Right ventricle myocardium inferior (tissue), 1 donor: ENCODE results near the gene GGA1. TPM values are rescaled to one million over a fixed set of nuclear protein-coding genes. Genes with fewer than 3 reads are reported as not detected.
A peak's percentile ranks its signal among the peaks of the same experiment; 100 is the strongest.
"Not testable (repeated sequence)": the region's sequence is repeated elsewhere in the genome, so short reads cannot be mapped to it uniquely, and the experiment has no call there.

Experiments used
- ATAC-seq: fragments of 200-7000 bp; cut with Tn5 transposase; one replicate; pipeline ENCODE4 v1.9.1; 2020; ENCODE audit warnings: mild to moderate bottlenecking, moderate library complexity
- DNase-seq: peaks from one replicate; pipeline ENCODE4 v3.0.0; 2021; ENCODE audit errors: missing footprints
- intact Hi-C: fragments of 100-400 bp; cut with DNase I; formaldehyde crosslinking; loops from one replicate; pipeline ENCODE4 v1.11.0; 2022
- total RNA-seq: library from RNA; stranded (reverse); fragmentation: NEBNext Ultra II Directional; extraction: Animal tissue kit (Norgen Biotek cat#: 25700); gene quantifications from one replicate; pipeline ENCODE4 v1.2.1, GENCODE V29; 2021
- donor health status: DM: no; HTN: yes; CAD: no; lungs with severe emphysema.

GGA1 gene
- total RNA-seq, 1 donor from 2014 or later = 26.7 TPM

DNA sequence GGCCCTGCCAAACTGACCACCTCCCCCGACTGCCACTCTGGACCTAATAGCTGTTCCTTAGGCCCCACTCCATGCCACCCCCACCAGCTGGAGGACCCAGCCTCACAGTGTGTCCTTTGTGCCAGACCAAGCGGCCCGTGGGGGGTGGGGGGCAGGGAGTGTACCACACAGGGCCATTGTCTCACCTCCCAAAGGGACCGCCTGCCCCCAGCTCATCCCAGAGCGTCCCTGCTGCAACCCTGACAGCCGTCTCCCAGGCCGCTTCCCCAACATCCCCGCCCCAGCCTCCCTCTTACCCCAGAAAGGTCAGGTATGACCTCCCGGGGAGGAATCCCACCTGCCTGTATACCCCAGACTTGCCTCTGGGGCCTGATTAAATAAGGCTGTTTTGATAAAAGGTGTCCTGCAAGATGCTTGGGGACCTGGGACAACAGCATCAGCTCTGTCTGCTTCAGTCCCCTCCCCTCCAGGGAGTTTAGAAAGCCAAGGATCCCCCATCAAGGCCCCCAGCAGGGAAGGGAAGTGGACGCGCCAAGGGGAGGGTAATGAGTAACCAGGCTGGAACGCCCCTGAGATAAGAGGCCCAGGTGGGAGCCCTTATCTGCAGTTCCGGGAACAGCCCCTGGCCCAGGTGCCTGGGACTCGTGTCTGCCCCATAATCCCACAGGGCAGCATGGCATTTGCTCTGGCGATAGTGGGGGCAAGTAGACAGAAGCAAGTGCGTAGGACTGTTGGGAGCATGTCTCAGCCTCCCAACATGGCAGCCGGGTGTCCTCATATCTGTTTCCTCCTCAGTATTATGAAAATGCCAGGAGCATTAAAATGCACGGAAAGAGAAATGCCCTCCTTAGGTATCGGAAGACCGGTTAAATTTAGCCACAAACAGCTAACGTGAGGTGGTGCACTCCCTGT is 39.4 kb upstream of the GGA1 start:
- intact Hi-C loops = loop anchor here (10.0 kb wide), 1 partner anchor 254 kb away; no protein-coding TSS in a partner anchor
- ATAC-seq = no peak
- no peak for DNase-seq

DNA sequence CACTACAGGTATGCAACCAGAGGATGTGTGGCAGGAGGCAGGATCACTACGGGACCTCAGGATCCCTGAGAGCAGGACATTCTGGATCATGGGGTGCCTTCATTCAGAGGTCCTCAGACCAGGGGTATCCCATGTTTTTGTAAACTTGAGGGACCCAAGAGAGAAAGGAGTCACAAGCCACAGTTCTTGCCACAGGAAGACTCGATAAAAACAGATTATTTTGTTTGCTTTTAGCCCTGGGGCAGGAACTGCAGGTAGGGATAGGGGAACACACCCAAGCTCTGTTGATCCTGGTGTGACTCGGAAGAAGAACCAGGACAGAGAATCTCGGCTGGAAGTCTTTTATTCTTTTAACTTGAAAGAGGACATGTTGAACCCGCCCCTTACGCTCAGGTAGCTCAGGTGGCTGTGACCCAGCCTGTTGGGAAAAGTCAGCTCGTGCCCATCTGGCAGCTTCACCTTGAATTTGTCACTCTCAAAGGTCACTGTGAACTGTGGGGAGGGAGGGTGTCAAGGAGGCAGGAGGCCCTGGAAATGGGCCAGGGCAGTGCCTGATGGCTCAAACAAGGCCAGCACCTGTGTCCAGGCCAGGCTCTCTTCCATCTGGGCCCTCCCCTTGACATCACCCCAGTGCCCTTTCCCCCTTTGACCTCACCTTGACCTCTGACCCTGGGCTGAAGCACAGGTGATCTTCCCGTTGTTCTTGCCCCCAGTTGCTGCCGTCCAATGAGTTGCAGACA is 38.5 kb upstream of the GGA1 start:
- ATAC-seq = no peak
- intact Hi-C loops = loop anchor here (10.0 kb wide), 1 partner anchor 255 kb away; no protein-coding TSS in a partner anchor
- no peak for DNase-seq

DNA sequence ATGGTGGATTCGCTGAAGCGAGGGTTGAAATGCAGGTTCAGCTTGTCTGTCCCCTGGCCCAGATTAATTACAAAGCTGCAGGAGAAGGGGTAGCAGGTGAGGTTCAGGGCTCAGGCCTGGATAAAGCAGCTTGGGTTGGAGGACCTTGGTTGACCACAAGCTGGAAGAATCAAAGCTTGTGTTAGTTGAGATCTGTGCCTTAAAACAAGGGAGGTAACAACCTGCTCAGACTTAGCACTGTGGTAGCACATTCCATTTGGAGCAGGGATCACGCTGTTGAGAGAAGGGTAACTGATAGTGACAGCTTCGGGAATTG is 38.0 kb upstream of the GGA1 start:
- DNase-seq = no peak
- ATAC-seq = no peak
- intact Hi-C loops = no loop called here

DNA sequence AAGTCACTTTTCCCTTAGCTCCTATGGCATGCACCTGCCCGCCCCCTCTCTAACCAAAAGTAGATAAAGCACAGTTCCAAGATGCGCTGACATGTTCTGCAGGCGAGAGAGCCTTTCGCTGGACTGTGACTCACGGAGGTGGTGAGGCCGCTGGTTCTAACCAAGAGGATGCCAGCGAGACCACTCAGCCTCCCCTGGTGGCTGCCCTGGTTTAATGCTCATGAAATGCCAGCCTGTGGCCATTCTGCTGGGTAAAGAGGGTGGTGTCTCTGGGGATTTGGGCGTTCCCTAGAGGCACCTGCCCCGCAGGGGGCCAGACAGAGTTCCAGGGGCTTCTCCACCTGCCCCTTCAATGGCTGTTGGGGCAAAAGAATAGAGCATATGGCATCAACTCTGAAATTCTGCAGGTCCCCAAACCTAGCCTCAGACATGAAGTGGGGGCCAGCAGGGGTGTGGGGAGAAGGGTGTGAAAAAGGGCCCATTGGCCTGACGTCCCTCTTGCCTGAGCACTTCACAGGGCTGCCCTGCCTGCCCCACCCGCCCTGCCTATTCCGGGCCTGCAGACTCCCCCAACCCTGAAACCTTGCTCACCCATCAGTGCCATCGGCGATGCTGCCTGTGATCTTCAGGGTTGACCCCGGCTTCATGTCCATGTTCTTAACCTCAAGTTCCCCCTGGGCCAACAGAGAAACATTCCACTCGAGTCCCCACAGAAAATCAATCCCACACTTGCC is 37.2 kb upstream of the GGA1 start:
- no peak for DNase-seq
- intact Hi-C loops = no loop called here

DNA sequence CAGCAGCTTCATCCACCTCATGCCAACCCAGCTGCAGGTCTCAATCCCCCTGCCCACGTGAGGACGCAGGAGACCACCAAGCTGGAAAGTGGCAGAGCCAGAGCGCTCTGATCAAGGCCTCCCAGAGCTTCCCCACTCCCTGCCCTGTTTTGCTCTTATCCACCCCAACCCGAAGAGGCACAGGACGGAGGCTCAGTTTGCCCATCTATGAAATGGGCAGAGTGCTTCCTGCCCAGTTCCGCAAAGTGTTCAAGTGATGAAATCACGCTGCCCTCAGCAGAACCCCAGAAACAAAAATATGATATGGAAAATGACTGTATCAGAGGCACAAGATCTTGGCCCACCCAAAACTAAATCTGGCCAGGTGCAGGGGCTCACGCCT is 36.7 kb upstream of the GGA1 start:
- intact Hi-C loops = no loop called here
- DNase-seq (no peak), ATAC-seq (no peak)

More for the DNA sequence above, 37.2 kb upstream of the GGA1 start:
- ATAC-seq = no peak

DNA sequence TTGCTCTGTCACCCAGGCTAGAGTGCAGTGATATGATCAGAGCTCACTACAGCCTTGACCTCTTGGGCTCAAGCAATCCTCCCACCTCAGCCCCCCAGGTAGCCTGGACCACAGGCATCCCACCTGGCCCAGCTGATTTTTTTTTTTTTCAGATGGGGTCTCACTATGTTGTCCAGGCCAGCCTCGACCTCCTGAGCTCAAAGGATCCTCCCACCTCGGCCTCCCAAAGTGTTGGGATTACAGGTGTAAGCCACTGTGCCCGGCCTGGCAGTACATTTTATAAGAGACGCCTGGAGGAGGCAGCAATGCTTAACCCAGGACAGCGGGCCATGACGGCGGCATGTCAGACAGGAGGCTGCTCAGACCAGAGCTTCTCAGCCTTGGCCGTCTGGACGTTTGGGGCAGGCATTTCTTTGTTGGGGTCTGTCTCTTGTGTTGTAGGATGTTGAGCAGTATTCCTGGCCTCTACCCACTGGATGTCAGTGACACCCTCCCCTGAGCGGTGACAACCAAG is 33.1 kb upstream of the GGA1 start:
- no peak for DNase-seq
- no peak for ATAC-seq
- intact Hi-C loops = no loop called here

DNA sequence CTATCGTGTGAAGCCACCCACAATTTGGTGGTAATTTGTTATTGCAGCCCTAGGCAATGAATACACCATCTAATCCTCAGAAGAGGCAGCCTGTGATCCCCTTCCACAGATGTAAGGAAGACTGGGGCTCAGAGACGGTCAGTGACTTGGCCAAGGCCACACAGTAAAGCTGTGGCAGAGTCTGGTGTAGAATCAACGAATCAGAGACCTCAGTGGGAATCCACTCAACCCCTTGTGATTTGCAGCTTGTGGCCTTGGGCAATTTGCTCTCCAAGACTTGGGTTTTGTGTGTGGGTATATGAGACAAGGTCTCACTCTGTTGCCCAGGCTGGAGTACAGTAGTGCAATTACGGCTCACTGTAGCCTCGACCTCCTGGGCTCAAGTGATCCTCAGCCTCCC is 30.6 kb upstream of the GGA1 start:
- intact Hi-C loops = no loop called here
- ATAC-seq (no peak), DNase-seq (no peak)

DNA sequence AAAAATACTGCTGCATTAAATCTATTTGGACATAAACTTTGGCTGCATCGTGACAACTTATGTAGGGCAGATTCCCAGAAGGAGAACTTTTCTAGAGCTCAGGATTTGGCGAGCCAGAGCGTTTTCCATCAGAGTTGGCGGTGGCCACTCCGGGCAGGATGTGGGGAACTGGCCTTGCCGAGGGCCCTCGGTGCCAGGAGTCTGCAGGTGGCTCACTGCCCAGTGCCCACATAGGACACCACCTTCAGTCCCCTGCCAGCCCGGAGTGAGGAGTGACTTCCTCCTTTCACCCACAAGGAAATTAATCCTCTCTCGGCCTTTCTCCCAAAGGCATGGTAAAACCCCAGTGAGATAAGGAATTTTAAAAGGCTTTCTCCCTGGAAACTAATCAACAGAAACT is 27.1 kb upstream of the GGA1 start:
- DNase-seq = peak; percentile 83
- ATAC-seq = peak; percentile 92
- intact Hi-C loops = no loop called here

DNA sequence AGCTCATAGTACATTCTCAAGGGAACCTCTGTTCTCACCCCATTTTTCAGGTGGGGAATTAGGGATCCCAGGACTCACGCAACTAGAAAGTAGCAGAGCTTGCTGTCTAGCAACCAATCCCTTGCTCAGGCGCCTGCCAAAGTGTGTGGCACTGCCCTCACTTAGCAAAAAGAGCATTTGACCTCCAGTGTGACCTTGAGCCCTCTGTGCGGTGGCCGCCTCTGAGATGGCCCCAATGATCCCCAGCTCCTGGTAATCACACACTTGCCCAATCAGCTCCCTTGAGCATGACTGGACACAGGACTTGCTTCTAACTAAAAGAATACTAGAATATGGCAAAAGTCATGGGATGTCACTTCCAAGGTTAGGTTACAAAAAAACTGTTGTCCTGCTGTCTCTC is 26.1 kb upstream of the GGA1 start:
- intact Hi-C loops = no loop called here
- no peak for ATAC-seq

DNA sequence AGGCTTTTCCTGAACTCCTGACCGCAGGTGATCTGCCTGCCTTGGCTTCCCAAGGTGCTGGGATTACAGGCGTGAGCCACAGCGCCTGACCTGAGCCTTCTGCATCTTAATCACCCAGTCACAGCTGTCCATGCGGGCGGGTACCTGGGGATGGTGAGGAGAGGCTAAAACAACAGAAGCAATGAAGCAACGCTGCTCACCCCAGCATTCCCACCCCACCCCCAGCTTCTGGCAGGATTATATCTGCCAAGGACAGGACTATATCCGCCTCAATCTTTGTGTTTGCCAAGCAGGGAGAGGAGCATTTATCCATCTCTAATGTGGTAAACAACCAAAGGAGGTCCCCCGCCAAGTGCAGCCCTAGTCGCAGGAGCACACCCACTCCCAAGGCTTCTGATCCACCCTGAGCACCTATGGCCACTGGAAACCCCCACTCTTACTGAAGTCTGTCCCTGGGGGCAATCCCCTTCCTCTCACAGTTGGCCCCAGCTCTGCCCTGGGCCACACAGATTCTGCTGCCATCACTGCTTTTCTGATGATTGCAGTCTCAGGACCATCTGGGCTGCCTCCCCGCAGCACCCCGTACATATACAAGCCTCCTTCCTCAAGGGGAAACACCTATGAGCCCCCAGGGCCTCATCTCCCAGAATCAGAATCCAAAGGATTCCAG is 20.0 kb upstream of the GGA1 start:
- DNase-seq = no peak
- intact Hi-C loops = no loop called here

More for the DNA sequence above, 26.1 kb upstream of the GGA1 start:
- DNase-seq = no peak

DNA sequence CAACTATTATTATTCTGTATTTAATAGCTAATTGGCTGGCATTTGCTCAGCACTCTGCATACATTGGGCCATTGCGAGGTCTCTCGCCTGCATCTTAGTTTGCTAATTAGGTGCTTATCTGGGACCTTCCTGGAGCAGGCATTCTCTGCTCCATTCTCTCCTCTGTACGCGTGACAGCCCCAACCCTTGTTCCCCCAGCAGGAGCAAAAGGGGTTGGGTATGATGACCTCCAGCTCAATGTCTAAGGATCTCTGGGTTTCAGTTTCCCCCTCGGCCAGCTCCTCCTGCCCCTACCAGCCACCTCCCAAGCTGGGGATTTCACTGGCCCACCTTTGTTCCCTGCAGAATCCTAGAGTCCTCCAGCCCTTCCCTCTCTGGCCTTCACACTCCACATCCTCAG is 19.0 kb upstream of the GGA1 start:
- ATAC-seq (no peak), DNase-seq (no peak)
- intact Hi-C loops = no loop called here

More for the DNA sequence above, 20.0 kb upstream of the GGA1 start:
- ATAC-seq = no peak

DNA sequence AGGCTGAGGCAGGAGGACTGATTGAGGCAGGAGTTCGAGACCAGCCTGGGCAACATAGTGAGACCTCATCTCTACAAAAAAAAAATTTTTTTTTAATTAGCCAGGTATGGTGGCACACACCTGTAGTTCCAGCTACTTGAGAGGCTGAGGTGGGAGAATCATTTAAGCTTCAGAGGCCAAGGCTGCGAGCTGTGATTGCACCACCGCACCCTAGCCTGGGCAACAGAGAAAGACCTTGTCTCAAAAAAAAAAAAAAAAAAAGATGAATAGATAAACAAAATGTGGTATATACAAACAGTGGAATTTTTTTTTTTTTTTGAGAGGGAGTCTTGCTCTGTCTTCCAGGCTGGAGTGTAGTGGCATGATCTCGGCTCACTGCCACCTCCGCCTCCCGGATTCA is 17.6 kb upstream of the GGA1 start:
- ATAC-seq, DNase-seq, intact Hi-C loops: not testable (repeated sequence)

DNA sequence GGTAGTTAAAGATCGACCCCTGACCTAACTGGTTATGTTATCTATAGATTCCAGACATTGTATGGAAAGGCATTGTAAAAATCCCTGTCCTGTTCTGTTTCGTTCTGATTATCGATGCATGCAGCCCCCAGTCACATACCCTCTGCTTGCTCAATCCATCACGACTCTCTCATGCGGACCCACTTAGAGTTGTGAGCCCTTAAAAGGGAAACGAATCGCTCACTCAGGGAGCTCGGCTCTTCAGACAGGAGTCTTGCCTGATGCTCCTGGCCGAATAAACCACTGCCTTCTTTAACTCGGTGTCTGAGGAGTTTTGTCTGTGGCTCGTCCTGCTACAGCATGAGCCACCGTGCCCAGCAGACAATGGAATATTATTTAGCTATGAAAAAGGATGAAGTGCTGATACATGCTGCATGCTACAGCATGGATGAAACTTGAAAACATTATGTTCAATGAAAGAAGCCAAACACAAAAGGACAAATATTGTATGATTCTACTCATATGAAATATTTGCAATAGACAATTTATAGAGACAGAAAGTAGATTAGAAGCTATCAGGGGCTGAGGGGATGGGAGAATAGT is 16.7 kb upstream of the GGA1 start:
- no peak for ATAC-seq
- intact Hi-C loops = loop anchor here (1.0 kb wide), 1 partner anchor 53 kb away; no protein-coding TSS in a partner anchor
- DNase-seq = no peak

DNA sequence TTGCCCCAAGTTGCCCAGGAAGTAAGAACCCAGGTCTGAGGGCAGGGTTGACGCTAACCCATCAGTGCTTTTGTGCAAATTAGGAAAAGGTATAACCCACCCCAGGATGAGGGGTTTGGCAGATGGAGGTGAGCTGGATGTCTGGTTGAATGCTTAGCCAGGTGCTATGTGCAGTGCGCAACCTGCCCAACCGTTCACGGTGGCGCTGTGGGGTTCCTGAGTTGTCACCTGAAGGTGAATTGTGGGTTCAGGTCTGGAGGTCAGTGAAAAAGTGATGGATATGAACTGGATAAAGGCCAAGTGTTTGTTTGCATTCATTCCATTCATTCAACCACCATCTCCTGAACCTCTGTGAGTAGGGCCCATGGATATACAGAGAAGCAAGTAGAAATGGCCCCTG is 14.4 kb upstream of the GGA1 start:
- intact Hi-C loops = no loop called here
- DNase-seq (no peak), ATAC-seq (no peak)

DNA sequence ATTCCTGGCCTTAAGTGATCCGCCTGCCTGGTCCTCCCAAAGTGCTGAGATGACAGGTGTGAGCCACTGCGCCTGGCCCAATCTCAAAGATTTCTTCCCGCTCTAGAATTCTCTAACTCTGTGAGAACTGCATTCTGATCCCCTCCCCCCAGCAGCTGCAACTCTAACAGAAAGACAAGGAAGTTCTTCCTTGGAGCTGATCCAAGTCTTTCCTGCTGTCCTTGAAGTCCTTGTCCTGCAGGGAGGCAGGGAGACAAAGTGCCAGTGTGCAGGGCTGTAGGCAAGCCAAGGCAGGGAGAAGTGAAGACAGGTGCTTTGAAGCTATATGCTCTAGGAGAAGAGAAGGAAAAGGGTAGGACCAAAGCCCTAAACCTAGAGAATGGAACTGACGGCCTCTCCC is 9.5 kb upstream of the GGA1 start:
- intact Hi-C loops = no loop called here
- ATAC-seq (peak; percentile 31), DNase-seq (no peak)

DNA sequence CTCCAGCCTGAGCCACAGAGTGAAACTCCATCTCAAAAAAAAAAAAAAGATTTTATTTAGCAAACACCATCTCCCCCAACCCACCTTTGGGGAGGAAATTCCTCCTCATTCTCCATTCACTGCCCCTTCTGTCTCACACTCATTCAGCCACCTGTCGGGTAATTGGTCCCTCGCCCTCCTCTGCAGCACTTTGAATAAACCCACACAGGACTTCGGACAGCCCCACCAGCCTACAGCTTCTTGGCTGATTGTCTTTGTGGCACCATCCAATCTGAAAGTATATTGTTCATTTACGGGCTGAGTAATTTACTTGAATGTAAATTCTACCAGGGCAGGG is 7.5 kb upstream of the GGA1 start:
- intact Hi-C loops = no loop called here
- DNase-seq = no peak
- ATAC-seq = no peak

DNA sequence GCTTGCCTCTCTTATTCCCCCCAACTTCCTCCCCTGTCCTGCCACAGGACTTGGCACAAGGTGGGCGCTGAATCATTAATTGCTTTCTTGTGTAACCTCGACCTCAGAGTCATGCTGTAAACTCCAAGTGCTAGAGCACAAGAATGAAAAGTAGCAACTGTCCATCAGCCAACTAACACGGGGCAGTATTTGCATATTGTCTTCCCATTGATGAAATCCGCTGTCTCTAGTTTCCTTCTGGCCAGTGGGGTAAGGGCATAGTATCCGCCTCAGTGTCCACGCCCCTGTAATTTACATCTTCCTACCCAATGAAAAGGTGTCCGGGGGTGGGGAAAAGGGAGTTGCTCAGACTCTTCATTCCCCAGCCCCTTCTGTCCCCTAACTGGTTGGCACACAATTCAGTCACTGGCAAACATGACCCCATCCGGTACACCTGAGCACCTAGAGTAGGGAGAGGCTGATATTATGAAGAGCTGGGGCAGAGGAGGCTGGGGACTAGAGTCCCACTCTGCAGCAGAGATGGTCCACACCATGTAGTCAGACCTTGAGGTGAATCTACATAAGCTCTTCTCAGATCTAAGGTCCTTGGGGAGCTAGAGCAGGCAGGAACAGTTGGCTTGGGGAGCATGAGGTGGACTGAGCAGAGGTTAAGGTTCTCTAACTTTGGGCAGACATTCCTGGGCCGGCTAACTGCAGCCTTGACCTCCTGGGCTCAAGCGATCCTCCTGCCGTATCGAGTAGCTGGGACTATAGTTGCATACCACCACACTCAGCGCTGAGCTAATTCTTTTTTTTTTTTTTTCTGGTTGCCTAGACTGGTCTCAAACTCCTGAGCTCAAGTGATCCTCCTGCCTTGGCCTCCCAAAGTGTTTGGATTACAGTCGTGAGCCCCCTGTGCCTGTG is 6.8 kb upstream of the GGA1 start:
- ATAC-seq (no peak), DNase-seq (no peak)
- intact Hi-C loops = no loop called here
